HepG2 (cell line): ENCODE measurements around the gene KRT7. TPM values are rescaled to one million over a fixed set of nuclear protein-coding genes. Genes with fewer than 3 reads are reported as not detected.

Experiments used
- ATAC-seq: fragments of 200-7000 bp; cut with Tn5 transposase; 3 replicates; pipeline ENCODE4 v1.9.1; 2020; ENCODE audit warnings: mild to moderate bottlenecking, moderate library complexity
- BruUV-seq: library from RNA; stranded (reverse); fragments of 400-500 nt; replicated peaks from 2 replicates; lab custom pipeline; 2021; lab: Mats Ljungman, UMichigan
- CTCF ChIA-PET: fragments of 300-600 bp; formaldehyde crosslinking; extraction: SDS; loops from one replicate; lab custom pipeline; 2021; ENCODE audit warnings: low total read pairs, inconsistent platforms, low intra/inter-chr PET ratio; lab: Yijun Ruan, JAX
- POLR2A ChIA-PET: fragments of 350-600 bp; sonication (Branson Sonifier 250); formaldehyde crosslinking; loops from one replicate; lab custom pipeline; 2020; ENCODE audit warnings: antibody characterized with exemption, inconsistent platforms; lab: Yijun Ruan, JAX
- DNase-seq: peaks from one replicate; pipeline ENCODE4 v3.0.0-alpha.2; 2015; ENCODE audit warnings: low spot score
- FAIRE-seq: peaks from 3 replicates; lab custom pipeline; 2011; peaks lifted over from hg19 to GRCh38; lab: Jason Lieb, UNC
- H2AFZ ChIP-seq: one replicate; pipeline ENCODE4 v1.6.1; 2011; ENCODE audit warnings: low read length, inconsistent platforms
- H3K27ac ChIP-seq: fragments of 300-600 bp; 3 replicates; pipeline ENCODE4 v1.8.0; 2011; ENCODE audit warnings: mixed run types, mild to moderate bottlenecking, mixed read lengths, low read length, inconsistent platforms; ENCODE audit not compliant: insufficient read depth; ENCODE audit errors: extremely low read length
- H3K27me3 ChIP-seq, 2 experiments: fragments of 200-600 bp in 1 of 2; 2 replicates in 1 of 2; 3 replicates in 1 of 2; pipeline versions ENCODE4 v1.6.0 to v1.8.0; 2011; ENCODE audit warnings: low read length in 2 of 2, mild to moderate bottlenecking in 2 of 2, moderate library complexity in 2 of 2, inconsistent platforms in 1 of 2; ENCODE audit not compliant: insufficient read depth in 2 of 2, control insufficient read depth in 1 of 2
- H3K36me3 ChIP-seq, 2 experiments: fragments of 200-600 bp in 1 of 2; replicated peaks in 1 of 2; 2 replicates in 1 of 2; 3 replicates in 1 of 2; pipeline versions ENCODE4 v1.5.1 to v1.8.0; 2011; ENCODE audit warnings: low read length in 2 of 2, inconsistent platforms in 1 of 2; ENCODE audit not compliant: insufficient read depth in 2 of 2, control insufficient read depth in 1 of 2
- H3K4me1 ChIP-seq: 2 replicates; pipeline ENCODE4 v1.5.1; 2012; ENCODE audit warnings: low read length, inconsistent platforms; ENCODE audit not compliant: insufficient read depth
- H3K4me2 ChIP-seq: 2 replicates; pipeline ENCODE4 v1.6.0; 2011; ENCODE audit warnings: low read depth, low read length, inconsistent platforms
- H3K4me3 ChIP-seq, 3 experiments: fragments of 200-600 bp in 1 of 3; sonication (generic), shearing (Covaris generic) in 1 of 3; replicated peaks in 1 of 3; 2 replicates each; pipeline ENCODE4 v1.5.1; 2011 to 2016; ENCODE audit warnings: low read length in 3 of 3, inconsistent platforms in 2 of 3, low read depth in 2 of 3, mild to moderate bottlenecking in 2 of 3, control low read depth in 1 of 3, mixed read lengths in 1 of 3; ENCODE audit not compliant: insufficient read depth in 1 of 3
- H3K79me2 ChIP-seq: one replicate; pipeline ENCODE4 v1.6.1; 2011; ENCODE audit warnings: low read length, inconsistent platforms; ENCODE audit not compliant: insufficient read depth
- H3K9ac ChIP-seq: 2 replicates; pipeline ENCODE4 v1.6.0; 2011; ENCODE audit warnings: mild to moderate bottlenecking, low read depth, low read length, inconsistent platforms; ENCODE audit not compliant: insufficient read depth
- H3K9me3 ChIP-seq: 2 replicates; pipeline ENCODE4 v1.5.1; 2012; ENCODE audit warnings: mild to moderate bottlenecking, low read length
- H4K20me1 ChIP-seq: 2 replicates; pipeline ENCODE4 v1.6.0; 2011; ENCODE audit warnings: inconsistent platforms, mild to moderate bottlenecking, low read length, moderate library complexity; ENCODE audit not compliant: insufficient read depth
- FOXK2 ChIP-seq: fragments of 450-650 bp; IDR thresholded peaks from 2 replicates; pipeline ENCODE4 v1.6.1; 2016
- HNF4A ChIP-seq: sonication (generic); formaldehyde crosslinking; IDR thresholded peaks from 2 replicates; pipeline ENCODE4 v1.4.0; 2020; ENCODE audit warnings: missing genetic modification reagents
- ISX ChIP-seq: sonication (generic); formaldehyde crosslinking; conservative IDR thresholded peaks from 2 replicates; pipeline ENCODE4 v1.5.0; 2020; ENCODE audit warnings: missing genetic modification reagents
- KDM1A ChIP-seq: IDR thresholded peaks from 2 replicates; pipeline ENCODE4 v1.6.1; 2016; ENCODE audit warnings: missing compliant biosample characterization
- NFE2L1 ChIP-seq: sonication (generic); formaldehyde crosslinking; IDR thresholded peaks from 2 replicates; pipeline ENCODE4 v1.4.0; 2020; ENCODE audit warnings: missing genetic modification reagents, mild to moderate bottlenecking, borderline replicate concordance
- SP1 ChIP-seq, 2 experiments: fragments of 450-650 bp in 1 of 2; sonication (generic) in 1 of 2; formaldehyde crosslinking in 1 of 2; IDR thresholded peaks; 2 replicates each; pipeline versions ENCODE4 v1.4.0 to v1.6.1; 2016 to 2020; ENCODE audit warnings: missing genetic modification reagents in 1 of 2
- ZBTB7A ChIP-seq: sonication (generic); formaldehyde crosslinking; IDR thresholded peaks from 2 replicates; pipeline ENCODE4 v1.8.0; 2022; ENCODE audit warnings: mild to moderate bottlenecking, missing genetic modification reagents
- WGBS: methylation state at CpG from one replicate; pipeline ENCODE4 v1.1.6; 2017; ENCODE audit warnings: low lambda C conversion rate; 5-methylcytosine and 5-hydroxymethylcytosine counted together
- in situ Hi-C: cut with HindIII; loops from 2 replicates; pipeline ENCODE4 v1.10.0; 2017; ENCODE audit warnings: low pct_unique_long_range_greater_than_20kb; ENCODE audit not compliant: extremely low pct_ligation_motif_present
- intact Hi-C: fragments of 100-400 bp; cut with micrococcal nuclease; formaldehyde crosslinking; loops from one replicate; pipeline ENCODE4 v1.10.0; 2022; ENCODE audit not compliant: unreplicated experiment
- polyA plus RNA-seq, 8 experiments: library from polyadenylated mRNA; depleted of rRNA in 3 of 8; stranded (reverse) in 7 of 8; unstranded in 1 of 8; fragments of >200 nt; fragmentation: Illumina TruSeq in 4 of 8; extraction: Trizol in 4 of 8; gene quantifications; 2 replicates each; pipeline versions ENCODE4 v1.2.1 to v1.2.3, GENCODE V29; 2011 to 2016; ENCODE audit warnings: low read depth in 4 of 8, missing spikeins in 1 of 8, mixed read lengths in 1 of 8; ENCODE audit not compliant: insufficient read depth in 1 of 8
- total RNA-seq, 5 experiments: library from RNA; depleted of rRNA; stranded (reverse); fragments of >200 nt; fragmentation: Illumina TruSeq; extraction: Trizol; gene quantifications; 2 replicates each; pipeline ENCODE4 v1.2.3, GENCODE V29; 2016; ENCODE audit warnings: low read depth in 1 of 5
- TF ChIP-seq, protein P1 (sequence below): IDR thresholded peaks from 2 replicates; pipeline ENCODE4 v1.6.1; 2012; ENCODE audit warnings: inconsistent platforms
- TF ChIP-seq, protein P2 (sequence below): sonication (generic); formaldehyde crosslinking; IDR thresholded peaks from 2 replicates; pipeline ENCODE4 v1.9.0; 2021; ENCODE audit warnings: missing genetic modification reagents, borderline replicate concordance
- TF ChIP-seq, protein P3 (sequence below): IDR thresholded peaks from 2 replicates; pipeline ENCODE4 v1.6.1; 2018; ENCODE audit warnings: missing genetic modification reagents, mild to moderate bottlenecking, missing compliant biosample characterization
- TF ChIP-seq, protein P4 (sequence below): sonication (generic); formaldehyde crosslinking; IDR thresholded peaks from 2 replicates; pipeline ENCODE4 v1.8.1; 2023; ENCODE audit warnings: missing genetic modification reagents, inconsistent platforms, borderline replicate concordance

Gene KRT7
- total and polyA plus RNA-seq, 2 of the 13 experiments (the other 11 are each of a cell fraction or from before 2014, with no cell fraction given): 0.83 TPM; not detected in 1

DNA sequence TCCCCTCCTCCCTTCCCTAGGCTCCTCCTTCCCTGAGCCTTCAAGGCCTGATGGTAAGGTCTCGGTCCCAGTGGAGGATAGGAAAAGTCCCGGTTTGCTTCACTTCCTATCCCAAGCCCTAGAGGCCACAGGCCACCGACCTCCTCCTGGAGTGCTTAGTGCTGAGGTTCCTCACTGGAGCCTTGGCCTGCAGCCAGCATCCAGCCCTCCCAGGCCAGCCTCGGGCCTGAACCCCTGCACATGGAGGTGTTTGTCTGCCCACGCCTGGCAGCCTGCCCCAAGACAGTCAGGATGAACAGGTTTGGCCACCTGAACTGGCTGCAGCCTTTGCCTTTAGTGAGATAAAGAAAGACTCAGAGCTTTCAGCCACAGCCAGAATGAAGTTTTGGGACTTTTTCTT, 15.8 kb upstream of the KRT7 start:
- BruUV-seq: no TSS peak
- no peaks in the 10 kb centered on the region for H3K4me1 ChIP-seq
- intact Hi-C loops: no loop called here
- in situ Hi-C loops: no loop called here
- CTCF ChIA-PET: no interaction called here
- 0% methylated on average over 2 of the region's 5 CpGs for WGBS
- FAIRE-seq: no peak
- no peak overlapping the region for H3K9ac ChIP-seq
- H3K27ac ChIP-seq: no peak overlapping the region
- ATAC-seq: no peak
- H3K27me3 ChIP-seq: peaks cover 0 to 3% of the 10 kb centered on the region in 2 experiments; a peak in 1 of 5 replicates
- H2AFZ ChIP-seq: no peak overlapping the region
- no peak overlapping the region for H3K4me3 ChIP-seq
- no peak overlapping the region for H3K4me2 ChIP-seq
- H3K9me3 ChIP-seq: no peaks in the 10 kb centered on the region
- H3K36me3 ChIP-seq: no peaks in the 10 kb centered on the region
- DNase-seq: no peak
- TF ChIP-seq, protein P1, sequence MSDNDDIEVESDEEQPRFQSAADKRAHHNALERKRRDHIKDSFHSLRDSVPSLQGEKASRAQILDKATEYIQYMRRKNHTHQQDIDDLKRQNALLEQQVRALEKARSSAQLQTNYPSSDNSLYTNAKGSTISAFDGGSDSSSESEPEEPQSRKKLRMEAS: no peak
- no peak for TF ChIP-seq HNF4A (CRISPR knock-in tag)
- no peak for TF ChIP-seq ZBTB7A (CRISPR knock-in tag)
- TF ChIP-seq KDM1A (CRISPR knock-in tag): no peak
- no peak for TF ChIP-seq NFE2L1 (CRISPR knock-in tag)
- TF ChIP-seq FOXK2: no peak
- TF ChIP-seq, protein P2, sequence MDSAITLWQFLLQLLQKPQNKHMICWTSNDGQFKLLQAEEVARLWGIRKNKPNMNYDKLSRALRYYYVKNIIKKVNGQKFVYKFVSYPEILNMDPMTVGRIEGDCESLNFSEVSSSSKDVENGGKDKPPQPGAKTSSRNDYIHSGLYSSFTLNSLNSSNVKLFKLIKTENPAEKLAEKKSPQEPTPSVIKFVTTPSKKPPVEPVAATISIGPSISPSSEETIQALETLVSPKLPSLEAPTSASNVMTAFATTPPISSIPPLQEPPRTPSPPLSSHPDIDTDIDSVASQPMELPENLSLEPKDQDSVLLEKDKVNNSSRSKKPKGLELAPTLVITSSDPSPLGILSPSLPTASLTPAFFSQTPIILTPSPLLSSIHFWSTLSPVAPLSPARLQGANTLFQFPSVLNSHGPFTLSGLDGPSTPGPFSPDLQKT: no peak
- POLR2A ChIA-PET: no interaction called here
- no peaks in the 10 kb centered on the region for H3K79me2 ChIP-seq
- H4K20me1 ChIP-seq: no peaks in the 10 kb centered on the region

DNA sequence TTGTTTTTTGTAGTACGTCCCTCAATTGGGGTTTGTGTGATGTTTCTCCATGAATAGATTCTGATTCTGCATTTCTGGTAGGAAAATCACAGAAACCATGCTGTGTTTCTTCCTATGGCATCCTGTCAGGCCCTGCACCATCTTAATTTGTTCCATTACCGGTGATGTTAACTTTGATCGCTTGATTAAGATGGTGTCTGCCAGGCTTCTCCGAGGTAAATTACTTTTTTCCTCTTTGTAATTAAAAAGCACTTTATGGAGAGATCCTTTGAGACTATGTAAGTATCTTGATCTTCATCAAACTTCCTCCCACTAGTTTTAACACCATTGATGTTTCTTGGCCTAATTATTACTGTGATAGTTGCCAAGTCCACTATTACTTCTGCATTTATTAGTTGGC, 15.0 kb upstream of the KRT7 start:
- CTCF ChIA-PET: no interaction called here
- in situ Hi-C loops (no loop called here), intact Hi-C loops (no loop called here)
- 64% methylated on average over 4 of the region's 4 CpGs for WGBS
- ATAC-seq (no peak), FAIRE-seq (no peak), DNase-seq (no peak)
- Histone ChIP-seq H3K4me1 (peaks cover 5% of the 10 kb centered on the region; the same call in 1 of the 2 replicates), H3K4me3 (no peak overlapping the region), H3K9ac (no peak overlapping the region), H3K36me3 (no peaks in the 10 kb centered on the region), H3K4me2 (no peak overlapping the region), H2AFZ (no peak overlapping the region), H3K27me3 (peaks cover 0 to 3% of the 10 kb centered on the region in 2 experiments; a peak in 1 of 5 replicates), H3K9me3 (no peaks in the 10 kb centered on the region), H3K27ac (no peak overlapping the region), H4K20me1 (no peaks in the 10 kb centered on the region), H3K79me2 (no peaks in the 10 kb centered on the region)
- no peak for TF ChIP-seq SP1 (IDR thresholded peaks at IDR 0.05)
- TF ChIP-seq SP1 (CRISPR knock-in tag; IDR thresholded peaks at IDR 0.05): no peak
- TF ChIP-seq, protein P3, sequence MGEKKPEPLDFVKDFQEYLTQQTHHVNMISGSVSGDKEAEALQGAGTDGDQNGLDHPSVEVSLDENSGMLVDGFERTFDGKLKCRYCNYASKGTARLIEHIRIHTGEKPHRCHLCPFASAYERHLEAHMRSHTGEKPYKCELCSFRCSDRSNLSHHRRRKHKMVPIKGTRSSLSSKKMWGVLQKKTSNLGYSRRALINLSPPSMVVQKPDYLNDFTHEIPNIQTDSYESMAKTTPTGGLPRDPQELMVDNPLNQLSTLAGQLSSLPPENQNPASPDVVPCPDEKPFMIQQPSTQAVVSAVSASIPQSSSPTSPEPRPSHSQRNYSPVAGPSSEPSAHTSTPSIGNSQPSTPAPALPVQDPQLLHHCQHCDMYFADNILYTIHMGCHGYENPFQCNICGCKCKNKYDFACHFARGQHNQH (CRISPR knock-in tag): no peak
- TF ChIP-seq, protein P4, sequence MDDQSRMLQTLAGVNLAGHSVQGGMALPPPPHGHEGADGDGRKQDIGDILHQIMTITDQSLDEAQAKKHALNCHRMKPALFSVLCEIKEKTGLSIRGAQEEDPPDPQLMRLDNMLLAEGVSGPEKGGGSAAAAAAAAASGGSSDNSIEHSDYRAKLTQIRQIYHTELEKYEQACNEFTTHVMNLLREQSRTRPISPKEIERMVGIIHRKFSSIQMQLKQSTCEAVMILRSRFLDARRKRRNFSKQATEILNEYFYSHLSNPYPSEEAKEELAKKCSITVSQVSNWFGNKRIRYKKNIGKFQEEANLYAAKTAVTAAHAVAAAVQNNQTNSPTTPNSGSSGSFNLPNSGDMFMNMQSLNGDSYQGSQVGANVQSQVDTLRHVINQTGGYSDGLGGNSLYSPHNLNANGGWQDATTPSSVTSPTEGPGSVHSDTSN (CRISPR knock-in tag): no peak
- TF ChIP-seq ISX (CRISPR knock-in tag): no peak
- POLR2A ChIA-PET: no interaction called here
- BruUV-seq: no TSS peak
